GM12872 (cell line): Measurements from ENCODE around the gene KCNJ1.

Experiments
- CTCF ChIP-seq: IDR thresholded peaks from 3 replicates; pipeline ENCODE4 v1.5.1; 2011; ENCODE audit warnings: low read depth, mild to moderate bottlenecking, low read length, moderate library complexity; ENCODE audit not compliant: insufficient read depth

KCNJ1 gene

GRCh38 chr11:128905345-128906184 is 38.5 kb upstream of the KCNJ1 start:
- peak; percentile 49 for TF ChIP-seq CTCF

- TF ChIP-seq CTCF: no peak
Measured at GRCh38 chr11:128904656-128905344, 37.7 kb upstream of the KCNJ1 start.

- TF ChIP-seq CTCF: no peak
Measured at GRCh38 chr11:128904303-128904655, 37.2 kb upstream of the KCNJ1 start.

GRCh38 chr11:128903248-128904061 is 36.4 kb upstream of the KCNJ1 start:
- TF ChIP-seq CTCF: no peak

- no peak for TF ChIP-seq CTCF
Measured at GRCh38 chr11:128902515-128903066, 35.5 kb upstream of the KCNJ1 start.

GRCh38 chr11:128901653-128902514 is 34.8 kb upstream of the KCNJ1 start:
- no peak for TF ChIP-seq CTCF
